Measurements from ENCODE around the gene SUGT1.
"Not testable (repeated sequence)": the region's sequence is repeated elsewhere in the genome, so short reads cannot be mapped to it uniquely, and the experiment has no call there.

SUGT1 gene

DNA sequence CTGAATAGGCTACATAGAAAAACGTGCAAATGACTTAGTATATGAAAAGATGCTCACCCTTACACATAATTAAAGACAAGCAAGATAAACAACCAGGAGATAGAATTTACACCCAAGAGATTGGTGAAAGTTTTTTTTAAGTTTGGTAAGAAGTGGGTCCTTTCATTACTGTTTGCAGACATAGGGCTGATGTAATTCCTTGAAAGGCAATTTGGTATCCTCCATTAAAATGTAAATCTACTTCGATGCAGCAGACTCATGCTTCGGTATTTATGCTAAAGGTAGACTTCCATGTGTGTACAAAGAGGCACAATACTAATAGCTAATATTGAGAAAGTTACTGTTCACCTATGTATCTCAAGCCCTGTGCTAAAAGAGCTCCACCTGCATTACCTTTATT, 53.4 kb downstream of the SUGT1 start:
- H3K36me3 ChIP-seq, result no peaks in the 10 kb centered on the region
- peaks cover 2% of the 10 kb centered on the region for H3K27me3 ChIP-seq
- peaks cover 5 to 10% of the 10 kb centered on the region in 2 experiments for H3K4me1 ChIP-seq (ENCODE audit: control insufficient read depth in 1 of 2, insufficient read depth in 1 of 2, low read depth in 1 of 2, low read length in 1 of 2)
- no peak overlapping the region for H3K27ac ChIP-seq
- TF ChIP-seq, protein P1, sequence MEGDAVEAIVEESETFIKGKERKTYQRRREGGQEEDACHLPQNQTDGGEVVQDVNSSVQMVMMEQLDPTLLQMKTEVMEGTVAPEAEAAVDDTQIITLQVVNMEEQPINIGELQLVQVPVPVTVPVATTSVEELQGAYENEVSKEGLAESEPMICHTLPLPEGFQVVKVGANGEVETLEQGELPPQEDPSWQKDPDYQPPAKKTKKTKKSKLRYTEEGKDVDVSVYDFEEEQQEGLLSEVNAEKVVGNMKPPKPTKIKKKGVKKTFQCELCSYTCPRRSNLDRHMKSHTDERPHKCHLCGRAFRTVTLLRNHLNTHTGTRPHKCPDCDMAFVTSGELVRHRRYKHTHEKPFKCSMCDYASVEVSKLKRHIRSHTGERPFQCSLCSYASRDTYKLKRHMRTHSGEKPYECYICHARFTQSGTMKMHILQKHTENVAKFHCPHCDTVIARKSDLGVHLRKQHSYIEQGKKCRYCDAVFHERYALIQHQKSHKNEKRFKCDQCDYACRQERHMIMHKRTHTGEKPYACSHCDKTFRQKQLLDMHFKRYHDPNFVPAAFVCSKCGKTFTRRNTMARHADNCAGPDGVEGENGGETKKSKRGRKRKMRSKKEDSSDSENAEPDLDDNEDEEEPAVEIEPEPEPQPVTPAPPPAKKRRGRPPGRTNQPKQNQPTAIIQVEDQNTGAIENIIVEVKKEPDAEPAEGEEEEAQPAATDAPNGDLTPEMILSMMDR (IDR thresholded peaks at IDR 0.05), result no peak
- H3K9me3 ChIP-seq, result no peaks in the 10 kb centered on the region
- no peak overlapping the region for H3K4me3 ChIP-seq (ENCODE audit: low read depth in 1 of 2, low read length in 1 of 2)

DNA sequence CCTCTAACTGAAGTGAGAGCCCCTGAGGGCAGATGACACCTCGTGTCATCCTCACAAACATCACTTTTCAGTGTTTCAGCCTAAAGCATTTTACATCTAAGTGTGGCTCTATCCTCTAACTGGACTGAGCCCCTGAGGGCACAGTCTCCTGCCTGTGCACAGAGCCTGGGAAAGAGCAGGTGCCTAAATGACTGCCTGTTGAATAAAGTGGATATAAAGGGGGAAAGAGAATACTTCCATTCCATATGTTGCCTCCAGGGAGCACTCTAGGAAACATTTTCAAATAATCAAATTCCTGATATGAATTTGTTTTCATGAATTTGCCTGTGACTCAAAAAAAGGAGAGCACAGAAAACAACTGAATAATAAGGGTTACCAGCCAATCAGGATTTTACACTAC, 54.7 kb downstream of the SUGT1 start:
- peaks cover 13% of the 10 kb centered on the region for H3K27me3 ChIP-seq
- peaks cover 0 to 4% of the 10 kb centered on the region in 2 experiments for H3K4me1 ChIP-seq (ENCODE audit: control insufficient read depth in 1 of 2, insufficient read depth in 1 of 2, low read depth in 1 of 2, low read length in 1 of 2)
- H3K9me3 ChIP-seq, result no peaks in the 10 kb centered on the region
- no peak overlapping the region for H3K27ac ChIP-seq
- H3K4me3 ChIP-seq (ENCODE audit: low read depth in 1 of 2, low read length in 1 of 2), result no peak overlapping the region
- H3K36me3 ChIP-seq, result no peaks in the 10 kb centered on the region
- TF ChIP-seq, protein P1 (IDR thresholded peaks at IDR 0.05), result no peak

DNA sequence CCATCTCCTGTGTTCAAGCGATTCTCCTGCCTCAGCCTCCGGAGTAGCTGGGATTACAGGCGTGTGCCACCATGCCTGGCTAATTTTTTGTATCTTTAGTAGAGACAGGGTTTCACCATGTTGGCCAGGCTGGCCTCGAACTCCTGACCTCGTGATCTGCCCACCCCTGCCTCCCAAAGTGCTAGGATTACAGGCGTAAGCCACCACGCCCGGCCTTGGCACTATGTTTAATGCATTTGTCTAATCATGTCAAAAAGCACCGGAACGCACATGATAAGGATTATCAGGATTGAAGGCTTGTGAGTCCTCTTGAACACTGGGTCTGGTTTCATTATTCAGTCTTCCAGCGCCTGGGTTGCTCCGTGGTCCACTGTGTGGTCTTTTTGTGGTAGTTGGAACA, 55.6 kb downstream of the SUGT1 start:
- not testable (repeated sequence) for H3K4me1 ChIP-seq (ENCODE audit: control insufficient read depth in 1 of 2, insufficient read depth in 1 of 2, low read depth in 1 of 2, low read length in 1 of 2); H3K9me3 ChIP-seq; H3K27ac ChIP-seq; H3K36me3 ChIP-seq; H3K4me3 ChIP-seq (ENCODE audit: low read depth in 1 of 2, low read length in 1 of 2)
- peaks cover 22% of the 10 kb centered on the region for H3K27me3 ChIP-seq

DNA sequence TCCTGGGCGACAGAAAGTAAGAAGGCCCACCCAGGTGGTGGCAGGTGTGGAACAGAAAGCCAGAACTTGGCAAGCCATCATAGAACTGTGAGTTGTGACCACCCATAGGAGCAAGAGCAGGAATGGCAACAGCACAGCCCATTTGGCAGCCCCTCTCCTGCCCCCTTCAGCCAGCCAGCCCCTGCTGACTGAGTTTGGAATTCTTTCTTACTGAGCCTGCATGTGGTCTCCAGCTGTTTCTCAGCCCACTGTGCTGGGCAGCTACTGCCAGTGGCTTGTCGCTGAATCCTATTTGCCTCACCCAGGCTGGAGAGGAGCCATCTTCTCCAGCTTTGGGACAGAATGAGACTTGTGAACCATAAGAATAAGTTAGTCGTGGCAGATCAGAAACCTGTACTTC, 58.6 kb downstream of the SUGT1 start:
- peaks cover 36% of the 10 kb centered on the region for H3K27me3 ChIP-seq
- TF ChIP-seq, protein P1 (IDR thresholded peaks at IDR 0.05), result no peak
- H3K4me1 ChIP-seq (ENCODE audit: control insufficient read depth in 1 of 2, insufficient read depth in 1 of 2, low read depth in 1 of 2, low read length in 1 of 2), result peaks cover 6 to 9% of the 10 kb centered on the region in 2 experiments
- no peak overlapping the region for H3K4me3 ChIP-seq (ENCODE audit: low read depth in 1 of 2, low read length in 1 of 2)
- H3K36me3 ChIP-seq, result no peaks in the 10 kb centered on the region
- no peaks in the 10 kb centered on the region for H3K9me3 ChIP-seq
- H3K27ac ChIP-seq, result no peak overlapping the region

DNA sequence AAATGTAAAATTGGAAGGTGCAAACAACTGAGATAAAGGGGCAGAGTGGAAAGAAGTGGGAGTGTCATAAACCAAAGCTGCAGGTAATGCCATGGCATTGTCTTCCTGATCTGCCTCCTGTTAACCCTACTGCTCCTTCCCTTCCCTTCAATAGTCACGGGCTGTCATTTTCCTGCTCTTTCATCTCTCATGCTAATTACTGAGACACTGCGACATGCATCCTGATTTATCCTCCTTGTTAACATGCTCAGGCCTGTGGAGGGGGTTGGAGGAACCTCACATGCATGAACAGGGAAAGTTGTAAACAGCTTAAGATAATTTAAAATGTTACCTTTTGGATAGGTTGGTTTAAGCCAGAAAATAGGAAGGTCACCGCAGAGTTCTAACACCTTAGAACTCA, 59.7 kb downstream of the SUGT1 start:
- Histone ChIP-seq H3K27ac (no peak overlapping the region), H3K4me3 (ENCODE audit: low read depth in 1 of 2, low read length in 1 of 2) (no peak overlapping the region), H3K27me3 (peaks cover 47% of the 10 kb centered on the region), H3K36me3 (no peaks in the 10 kb centered on the region), H3K4me1 (ENCODE audit: control insufficient read depth in 1 of 2, insufficient read depth in 1 of 2, low read depth in 1 of 2, low read length in 1 of 2) (peaks cover 6 to 9% of the 10 kb centered on the region in 2 experiments), H3K9me3 (no peaks in the 10 kb centered on the region)
- TF ChIP-seq, protein P1 (IDR thresholded peaks at IDR 0.05), result no peak

DNA sequence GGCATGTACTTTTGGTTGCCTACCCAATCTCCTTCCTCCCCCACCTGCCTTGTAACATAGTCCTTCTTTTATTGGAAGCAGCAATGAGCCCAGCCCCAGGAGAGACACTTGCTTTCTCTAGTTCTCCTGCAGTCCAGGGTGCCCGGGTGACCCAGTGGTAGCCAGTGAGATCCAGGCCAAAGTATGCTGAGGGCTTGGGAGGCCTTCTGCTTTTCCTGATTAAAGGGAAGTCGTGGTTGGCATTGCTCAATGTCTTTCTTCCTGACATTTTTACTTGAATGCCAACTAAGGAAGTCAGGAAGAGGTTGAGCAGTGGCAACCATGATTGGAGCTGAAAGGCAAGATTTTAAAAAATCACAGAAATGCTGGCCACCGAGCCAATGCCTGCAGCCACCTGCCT, 61.3 kb downstream of the SUGT1 start:
- TF ChIP-seq, protein P1 (IDR thresholded peaks at IDR 0.05), result no peak
- H3K36me3 ChIP-seq, result no peaks in the 10 kb centered on the region
- no peak overlapping the region for H3K27ac ChIP-seq
- H3K4me3 ChIP-seq (ENCODE audit: low read depth in 1 of 2, low read length in 1 of 2), result no peak overlapping the region
- peaks cover 62% of the 10 kb centered on the region for H3K27me3 ChIP-seq
- no peaks in the 10 kb centered on the region for H3K9me3 ChIP-seq
- H3K4me1 ChIP-seq (ENCODE audit: control insufficient read depth in 1 of 2, insufficient read depth in 1 of 2, low read depth in 1 of 2, low read length in 1 of 2), result peaks cover 6 to 9% of the 10 kb centered on the region in 2 experiments

DNA sequence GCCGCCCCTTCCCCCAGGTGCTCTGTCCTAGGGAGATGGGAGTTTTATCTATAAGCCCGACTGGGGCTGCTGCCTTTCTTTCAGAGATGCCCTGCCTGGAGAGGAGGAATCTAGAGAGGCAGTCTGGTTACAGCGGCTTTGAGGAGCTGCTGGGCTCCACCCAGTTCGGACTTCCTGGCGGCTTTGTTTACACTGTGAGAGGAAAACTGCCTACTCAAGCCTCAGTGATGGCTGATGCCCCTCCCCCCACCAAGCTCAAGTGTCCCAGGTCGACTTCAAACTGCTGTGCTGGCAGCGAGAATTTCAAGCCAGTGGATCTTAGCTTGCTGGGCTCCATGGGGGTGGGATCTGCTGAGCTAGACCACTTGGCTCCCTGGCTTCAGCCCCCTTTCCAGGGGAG, 68.3 kb downstream of the SUGT1 start:
- not testable (repeated sequence) for H3K4me3 ChIP-seq (ENCODE audit: low read depth in 1 of 2, low read length in 1 of 2); H3K9me3 ChIP-seq; H3K27ac ChIP-seq; H3K36me3 ChIP-seq; H3K4me1 ChIP-seq (ENCODE audit: control insufficient read depth in 1 of 2, insufficient read depth in 1 of 2, low read depth in 1 of 2, low read length in 1 of 2)
- peaks cover 57% of the 10 kb centered on the region for H3K27me3 ChIP-seq

DNA sequence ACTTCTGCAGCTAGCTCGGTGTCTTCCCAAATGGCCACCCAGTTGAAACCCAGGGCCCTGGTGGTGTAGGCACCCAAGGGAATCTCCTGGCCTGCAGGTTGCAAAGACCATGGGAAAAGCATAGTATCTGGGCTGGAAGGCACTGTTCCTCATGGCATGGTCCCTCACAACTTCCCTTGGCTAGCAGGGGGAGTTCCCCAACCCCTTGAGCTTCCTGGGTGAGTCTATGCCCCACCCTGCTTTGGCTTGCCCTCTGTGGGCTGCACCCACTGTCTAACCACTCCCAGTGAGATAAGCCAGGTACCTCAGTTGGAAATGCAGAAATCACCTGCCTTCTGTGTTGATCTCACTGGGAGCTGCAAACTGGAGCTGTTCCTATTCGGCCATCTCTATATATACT, 68.7 kb downstream of the SUGT1 start:
- H3K4me3 ChIP-seq (ENCODE audit: low read depth in 1 of 2, low read length in 1 of 2); H3K36me3 ChIP-seq; H3K27ac ChIP-seq; H3K4me1 ChIP-seq (ENCODE audit: control insufficient read depth in 1 of 2, insufficient read depth in 1 of 2, low read depth in 1 of 2, low read length in 1 of 2); H3K9me3 ChIP-seq: not testable (repeated sequence)
- H3K27me3 ChIP-seq, result peaks cover 52% of the 10 kb centered on the region
